KBM-7 (cell line): ENCODE results near the gene RNU5D-1.

Source experiments
- DNase-seq: peaks from one replicate; pipeline ENCODE4 v3.0.0-alpha.2; 2015
- in situ Hi-C: fragments of 300-500 bp; cut with MboI; formaldehyde crosslinking; loops from 2 replicates; pipeline ENCODE4 v1.14.3; 2020; ENCODE audit warnings: low sequenced_read_pairs, low pct_unique_long_range_greater_than_20kb, mixed read lengths

The RNU5D-1 gene

GRCh38 chr1:44681905-44682882, 48.8 kb downstream of the RNU5D-1 start:
- in situ Hi-C loops: no loop called here
- peak; percentile 33 for DNase-seq
